HG03439 (cell line): ENCODE results near the gene FNIP2.
"Not testable (repeated sequence)": the region's sequence is repeated elsewhere in the genome, so short reads cannot be mapped to it uniquely, and the experiment has no call there.

Source experiments
- ATAC-seq: cut with Tn5 transposase; IDR thresholded peaks from one replicate; pipeline ENCODE4 v1.9.1; 2021; ENCODE audit warnings: mild to moderate bottlenecking, moderate library complexity; ENCODE audit not compliant: unreplicated experiment

Gene FNIP2

GRCh38 chr4:158865520-158866177 lies 96.8 kb downstream of the FNIP2 start:
- no peak for ATAC-seq

DNA sequence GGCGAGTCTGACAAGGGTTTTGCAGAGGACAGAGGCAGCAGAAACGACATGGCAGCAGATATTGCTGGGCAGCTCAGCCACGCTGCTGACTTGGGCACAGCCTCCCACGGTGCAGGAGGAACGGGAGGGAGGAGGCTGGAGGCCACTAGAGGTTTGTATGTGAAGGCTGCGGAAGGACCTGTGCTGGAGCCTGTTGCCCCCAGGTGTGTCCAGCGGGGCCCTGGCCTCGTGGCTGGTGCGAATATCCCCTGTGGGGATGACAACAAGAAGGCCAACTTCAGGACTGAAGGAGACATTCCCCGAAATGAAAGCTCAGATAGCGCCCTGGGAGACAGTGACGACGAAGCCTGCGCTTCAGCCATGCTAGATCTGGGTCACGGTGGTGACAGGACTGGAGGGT lies 100.2 kb downstream of the FNIP2 start:
- no peak for ATAC-seq

- ATAC-seq: no peak
Measured at GRCh38 chr4:158869761-158870160, 100.9 kb downstream of the FNIP2 start.

- no peak for ATAC-seq
Measured at GRCh38 chr4:158870282-158870625, 101.4 kb downstream of the FNIP2 start.

DNA sequence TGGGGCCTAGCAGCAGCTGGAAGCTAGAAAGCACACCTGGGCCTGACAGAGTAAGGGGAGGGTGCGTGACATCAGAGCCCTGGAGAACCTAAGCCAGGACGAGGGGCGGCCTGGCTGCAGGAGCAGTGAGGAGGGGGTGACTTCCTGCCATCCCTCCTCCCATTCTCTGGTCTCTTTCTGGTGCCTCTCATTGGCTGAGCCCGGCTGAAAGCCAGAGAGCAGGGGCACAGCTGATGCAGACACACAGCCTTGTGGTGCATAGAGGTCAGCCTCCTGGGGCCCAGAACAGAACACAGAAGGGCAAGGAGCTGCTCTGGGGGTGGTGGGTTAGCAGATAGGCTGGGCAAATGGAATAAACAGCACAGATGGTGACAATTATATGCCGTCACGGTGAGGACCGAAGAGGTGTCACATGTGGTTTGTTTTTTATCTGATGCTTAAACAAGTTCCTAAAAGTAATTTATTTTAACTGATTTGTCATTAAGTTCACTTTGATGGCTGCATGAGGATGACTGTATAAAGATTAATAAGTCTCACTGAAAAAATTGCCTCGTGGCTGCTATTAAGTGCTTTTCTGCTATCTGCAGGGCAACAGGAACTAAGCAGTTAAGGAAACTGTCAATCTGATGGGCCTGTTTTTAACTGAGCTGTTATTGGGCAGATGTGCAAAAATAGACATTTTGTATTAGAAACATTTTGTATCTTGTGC lies 102.0 kb downstream of the FNIP2 start:
- ATAC-seq: no peak

DNA sequence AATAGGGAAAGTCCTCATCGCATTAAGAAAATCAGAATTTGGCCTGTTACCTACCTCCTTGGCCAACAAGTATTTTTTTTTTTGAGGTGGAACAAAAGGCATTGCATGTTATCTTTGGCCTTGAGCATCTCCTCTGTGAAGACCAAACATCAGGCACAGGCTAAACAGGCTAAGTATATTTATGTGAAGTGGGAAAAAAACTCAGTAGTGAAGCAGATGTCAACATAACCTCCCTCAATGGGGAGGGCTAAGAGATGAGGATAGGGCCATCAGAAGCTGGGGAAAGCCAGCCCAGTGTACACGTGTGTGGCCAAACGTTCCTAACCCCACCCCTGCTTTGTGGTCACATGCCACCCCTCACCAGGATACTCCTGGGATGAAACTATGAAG lies 102.5 kb downstream of the FNIP2 start:
- ATAC-seq: no peak

- ATAC-seq: no peak
Measured at GRCh38 chr4:158873795-158874401, 105.1 kb downstream of the FNIP2 start.

DNA sequence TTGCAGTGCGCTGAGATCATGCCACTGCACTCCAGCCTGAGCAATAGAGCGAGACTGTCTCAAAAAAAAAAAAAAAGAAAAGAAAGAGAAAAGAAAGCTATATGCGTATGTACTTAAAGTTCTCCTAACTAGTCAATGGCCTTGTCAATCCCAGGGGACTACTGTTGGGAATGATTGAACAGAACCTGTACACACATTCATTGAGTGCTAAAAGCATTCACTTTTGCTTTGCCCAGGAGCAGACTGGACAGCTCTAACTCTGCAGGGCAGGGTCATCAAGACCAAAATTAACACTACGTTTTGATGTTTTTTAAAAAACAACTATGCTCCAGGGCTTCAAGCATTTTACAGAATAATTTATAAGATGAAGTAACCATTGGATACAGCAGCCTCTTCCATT lies 106.2 kb downstream of the FNIP2 start:
- no peak for ATAC-seq

DNA sequence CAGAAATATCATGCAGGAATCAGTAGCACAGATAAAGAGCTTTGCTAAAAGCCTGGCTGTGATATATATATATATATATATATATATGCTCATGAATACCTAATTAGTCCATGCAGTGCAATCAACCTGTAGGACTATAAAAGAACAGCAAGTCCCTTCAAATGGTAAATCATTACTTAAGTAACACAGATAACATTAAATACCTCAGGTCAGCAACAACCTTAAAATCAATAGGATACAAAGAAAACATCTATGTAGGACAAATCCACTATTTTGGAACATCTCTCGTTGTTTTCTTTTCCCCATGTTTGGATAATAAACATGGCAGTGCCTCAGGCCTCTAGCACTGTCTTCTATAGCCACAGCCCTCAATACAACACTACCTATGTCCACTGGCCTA lies 106.6 kb downstream of the FNIP2 start:
- no peak for ATAC-seq

DNA sequence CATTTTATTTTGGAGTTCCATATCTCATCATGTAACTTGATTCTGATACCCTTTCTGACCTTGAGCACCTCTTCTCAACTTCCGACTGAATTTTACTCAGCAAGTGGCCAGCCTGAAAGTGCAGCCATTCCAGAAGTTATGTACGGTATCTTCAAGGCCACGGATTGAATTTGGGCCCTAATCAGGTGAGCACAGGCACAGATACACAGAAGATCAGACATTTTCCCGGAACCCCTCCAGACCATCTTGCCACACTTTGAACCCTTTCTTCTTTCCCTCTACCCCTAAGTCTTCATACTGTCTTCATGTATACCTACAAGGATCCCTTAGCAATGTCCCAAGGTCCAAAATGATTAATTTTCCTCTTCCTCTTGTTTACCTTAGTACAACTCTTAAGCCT lies 108.2 kb downstream of the FNIP2 start:
- no peak for ATAC-seq

DNA sequence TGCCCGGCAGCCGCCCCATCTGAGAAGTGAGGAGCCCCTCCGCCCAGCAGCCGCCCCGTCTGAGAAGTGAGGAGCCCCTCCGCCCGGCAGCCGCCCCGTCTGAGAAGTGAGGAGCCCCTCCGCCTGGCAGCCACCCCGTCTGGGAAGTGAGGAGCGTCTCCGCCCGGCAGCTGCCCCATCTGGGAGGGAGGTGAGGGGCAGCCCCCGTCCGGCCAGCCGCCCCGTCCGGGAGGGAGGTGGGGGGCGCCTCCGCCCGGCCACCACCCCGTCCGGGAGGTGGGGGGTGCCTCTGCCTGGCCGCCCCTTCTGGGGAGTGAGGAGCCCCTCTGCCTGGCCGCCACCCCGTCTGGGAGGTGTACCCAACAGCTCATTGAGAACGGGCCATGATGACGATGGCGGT lies 113.3 kb downstream of the FNIP2 start:
- not testable (repeated sequence) for ATAC-seq

DNA sequence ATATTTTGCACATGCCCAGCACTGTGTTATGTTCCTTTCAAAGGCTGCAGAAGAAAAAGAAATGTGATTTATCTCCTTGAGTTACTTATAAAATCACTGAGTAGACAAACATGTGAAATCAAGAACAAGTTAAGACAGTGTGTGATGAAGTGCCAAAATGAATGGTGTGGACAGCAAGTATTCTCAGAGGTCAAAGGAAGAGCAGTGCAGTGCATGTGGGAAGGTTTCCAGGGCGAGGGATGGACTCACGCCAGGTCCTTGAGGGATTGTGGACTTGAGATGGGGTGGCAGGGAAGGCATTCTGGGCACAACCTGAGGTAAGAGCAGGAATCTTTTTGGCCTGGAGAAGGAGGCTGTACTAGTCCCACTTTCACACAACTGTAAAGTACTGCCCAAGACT lies 115.5 kb downstream of the FNIP2 start:
- no peak for ATAC-seq

GRCh38 chr4:158885564-158885963 lies 116.7 kb downstream of the FNIP2 start:
- ATAC-seq: no peak

GRCh38 chr4:158890294-158890693 lies 121.5 kb downstream of the FNIP2 start:
- ATAC-seq: no peak

- no peak for ATAC-seq
Measured at GRCh38 chr4:158891256-158891655, 122.4 kb downstream of the FNIP2 start.

DNA sequence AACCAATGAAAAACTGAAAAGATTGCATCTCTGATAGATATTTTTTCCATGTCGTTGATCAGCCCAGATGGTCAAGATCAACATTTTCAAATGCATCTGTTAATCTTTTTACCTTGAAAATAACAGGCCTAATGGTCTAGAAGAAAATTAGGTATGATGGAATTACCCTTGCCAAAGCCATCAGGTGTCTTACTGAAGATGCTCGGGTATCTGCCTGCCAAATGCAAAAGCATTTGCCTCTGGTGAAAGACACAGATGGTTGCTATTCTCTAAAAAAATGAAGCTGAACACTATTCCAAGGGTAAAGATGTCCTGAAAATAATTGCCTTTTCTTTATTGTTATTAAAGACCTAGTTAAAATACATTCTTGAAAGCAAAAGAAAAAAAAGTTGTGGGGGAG lies 126.0 kb downstream of the FNIP2 start:
- no peak for ATAC-seq

- no peak for ATAC-seq
Measured at GRCh38 chr4:158895797-158896576, 127.2 kb downstream of the FNIP2 start.

DNA sequence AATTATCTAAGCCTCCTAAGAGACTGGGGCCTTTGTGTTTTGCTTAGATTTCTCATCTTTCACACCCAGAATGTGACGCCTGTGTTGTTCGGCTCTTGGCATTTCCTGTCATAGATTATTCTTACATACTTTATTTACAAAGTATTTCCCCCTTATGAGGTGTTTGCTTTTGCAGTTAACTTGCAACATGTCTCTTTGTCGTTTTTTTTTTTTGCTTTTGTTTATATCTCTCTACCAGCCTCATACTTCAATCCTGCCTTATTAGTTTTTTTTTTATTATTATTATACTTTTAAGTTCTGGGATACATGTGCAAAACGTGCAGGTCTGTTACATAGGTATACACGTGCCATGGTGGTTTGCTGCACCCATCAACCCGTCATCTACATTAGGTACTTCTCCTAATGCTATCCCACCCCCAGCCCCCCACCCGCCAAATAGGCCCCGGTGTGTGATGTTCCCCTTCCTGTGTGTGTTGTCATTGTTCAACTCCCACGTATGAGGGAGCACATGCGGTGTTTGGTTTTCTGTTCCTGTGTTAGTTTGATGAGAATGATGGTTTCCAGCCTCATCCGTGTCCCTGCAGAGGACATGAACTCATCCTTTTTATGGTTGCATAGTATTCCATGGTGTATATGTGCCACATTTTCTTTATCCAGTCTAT lies 127.9 kb downstream of the FNIP2 start:
- ATAC-seq: not testable (repeated sequence)

- not testable (repeated sequence) for ATAC-seq
Measured at GRCh38 chr4:158900408-158900807, 131.6 kb downstream of the FNIP2 start.

- ATAC-seq: not testable (repeated sequence)
Measured at GRCh38 chr4:158902280-158903078, 133.7 kb downstream of the FNIP2 start.
